Measurements from ENCODE around the gene SRSF6. TPM values are rescaled to one million over a fixed set of nuclear protein-coding genes. Genes with fewer than 3 reads are reported as not detected.

The SRSF6 gene
- total and polyA plus RNA-seq, 10 of the 15 experiments (the other 5 are each of a cell fraction or from before 2014, with no cell fraction given): 57.2 to 191 (median 108) TPM

- no peak for TF ChIP-seq SUZ12 (IDR thresholded peaks at IDR 0.05; ENCODE audit: unreplicated experiment)
- peak; percentile 72 for TF ChIP-seq RUNX3 (IDR thresholded peaks at IDR 0.05; ENCODE audit: low read length)
- no peak; a peak in 1 of 4 replicates for TF ChIP-seq IKZF2 (IDR thresholded peaks at IDR 0.05)
- no peak for TF ChIP-seq RAD21 (IDR thresholded peaks at IDR 0.05; ENCODE audit: insufficient read depth, low read depth, low read length)
- peak; percentile 16; the same call in 1 of the 2 replicates for TF ChIP-seq ZNF592 (IDR thresholded peaks at IDR 0.05)
- no peak for TF ChIP-seq ZSCAN29 (IDR thresholded peaks at IDR 0.05)
- TF ChIP-seq ZBTB33 (IDR thresholded peaks at IDR 0.05): no peak
- no peak for TF ChIP-seq CHD4 (IDR thresholded peaks at IDR 0.05)
Observed at GRCh38 chr20:43457640-43458421, at the start of gene SRSF6 (continued).
